IPS-15b (cell line): ENCODE data around the gene NRP2.

Experiments
- H3K27me3 ChIP-seq: one replicate; pipeline ENCODE4 v1.6.1; 2013; ENCODE audit warnings: low read length; ENCODE audit not compliant: control insufficient read depth, insufficient read depth
- H3K36me3 ChIP-seq: one replicate; pipeline ENCODE4 v1.6.1; 2013; ENCODE audit warnings: low read length; ENCODE audit not compliant: control insufficient read depth, insufficient read depth
- H3K4me1 ChIP-seq: one replicate; pipeline ENCODE4 v1.6.1; 2013; ENCODE audit warnings: mild to moderate bottlenecking, low read length; ENCODE audit not compliant: control insufficient read depth, insufficient read depth
- H3K4me3 ChIP-seq: one replicate; pipeline ENCODE4 v1.5.1; 2013; ENCODE audit warnings: low read depth, low read length
- H3K9ac ChIP-seq: one replicate; pipeline ENCODE4 v1.6.1; 2013; ENCODE audit warnings: low read depth, mild to moderate bottlenecking, low read length
- H3K9me3 ChIP-seq: one replicate; pipeline ENCODE4 v1.6.1; 2013; ENCODE audit warnings: mild to moderate bottlenecking, low read length; ENCODE audit not compliant: control insufficient read depth, insufficient read depth

NRP2 gene

DNA sequence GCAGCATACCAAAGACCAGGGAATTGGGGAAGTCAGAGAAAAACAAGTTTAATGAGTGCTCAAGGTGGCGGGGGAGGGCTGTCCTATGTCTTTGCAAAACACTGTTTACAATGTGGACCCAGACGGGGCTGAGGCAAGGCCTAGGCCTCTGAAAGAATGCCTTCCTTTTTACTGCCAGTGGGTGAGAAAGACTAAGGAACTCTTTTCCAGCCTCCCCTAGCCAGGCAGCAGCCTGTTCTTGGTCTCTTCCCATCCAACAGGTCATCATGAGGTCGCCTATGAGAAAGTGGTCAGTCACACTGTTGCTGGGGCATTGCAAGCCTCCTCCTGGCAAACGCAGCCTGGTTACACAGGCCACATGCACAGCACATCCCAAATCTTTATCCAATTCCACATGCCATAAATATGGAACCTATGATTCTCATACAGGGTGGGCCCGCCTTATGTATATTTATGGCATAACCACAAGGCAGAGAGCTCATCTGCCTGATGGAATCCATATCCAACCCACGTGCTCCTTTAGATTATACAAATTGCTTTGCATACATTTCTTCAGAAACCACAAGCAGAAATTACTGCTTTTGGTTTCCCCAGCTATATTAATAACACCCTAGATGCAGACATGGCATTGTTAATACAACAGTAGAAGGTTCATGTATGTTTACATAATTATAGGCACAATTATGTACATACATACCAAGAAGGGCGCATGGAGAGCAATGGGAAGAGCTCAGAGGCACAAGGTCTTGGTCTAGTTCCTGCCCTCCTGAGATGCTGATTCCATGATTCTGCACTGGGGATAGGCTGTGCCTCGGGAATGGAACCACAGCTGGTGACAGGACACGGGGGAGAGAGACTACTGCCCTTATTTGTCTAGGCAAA is 48.6 kb downstream of the NRP2 start:
- no peaks in the 10 kb centered on the region for H3K27me3 ChIP-seq
- H3K4me3 ChIP-seq: no peak overlapping the region
- H3K4me1 ChIP-seq: peaks cover 11% of the 10 kb centered on the region
- H3K9me3 ChIP-seq: no peaks in the 10 kb centered on the region
- peaks cover 6% of the 10 kb centered on the region for H3K36me3 ChIP-seq
- no peak overlapping the region for H3K9ac ChIP-seq

DNA sequence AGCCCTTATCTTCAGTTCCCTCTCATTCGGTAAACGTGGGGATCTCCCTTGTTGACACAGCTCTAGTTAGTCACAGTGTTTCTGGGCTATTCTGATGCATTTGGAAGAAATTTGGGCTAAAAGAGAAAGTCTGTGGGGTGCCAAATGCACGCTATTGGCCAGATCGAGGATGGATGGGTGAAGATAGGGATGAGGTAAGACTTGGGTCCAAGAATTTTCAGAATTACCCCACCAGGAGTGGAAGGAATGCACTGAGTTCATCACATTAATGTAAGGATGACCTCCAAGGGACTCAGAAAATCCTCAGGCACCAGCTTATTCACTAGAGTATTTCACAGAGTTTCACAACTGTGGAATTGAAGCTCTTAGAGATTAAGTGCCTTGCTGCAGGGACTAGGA is 49.3 kb downstream of the NRP2 start:
- Histone ChIP-seq H3K9me3 (no peaks in the 10 kb centered on the region), H3K4me1 (peaks cover 11% of the 10 kb centered on the region), H3K27me3 (no peaks in the 10 kb centered on the region), H3K4me3 (no peak overlapping the region), H3K36me3 (peaks cover 5% of the 10 kb centered on the region), H3K9ac (no peak overlapping the region)

DNA sequence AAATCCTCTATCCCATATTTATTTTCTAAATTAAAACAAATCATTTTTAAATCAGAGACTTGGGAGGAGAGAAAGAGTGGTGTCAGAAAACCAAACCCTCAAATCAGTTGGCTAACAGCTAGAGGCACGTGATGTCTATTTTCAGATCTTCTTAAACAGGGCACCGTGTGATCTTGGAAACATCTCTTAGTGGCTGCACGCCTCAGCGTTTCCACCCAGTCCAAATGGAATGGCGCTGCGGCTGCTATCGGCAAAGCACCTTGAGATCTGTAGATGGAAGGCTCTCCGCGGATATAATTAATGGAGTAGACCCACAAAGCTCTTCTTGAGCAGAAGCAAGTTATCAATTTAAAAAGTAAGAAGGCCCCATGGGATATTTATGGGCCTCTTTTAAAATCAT is 50.0 kb downstream of the NRP2 start:
- H3K4me1 ChIP-seq: peaks cover 11% of the 10 kb centered on the region
- no peaks in the 10 kb centered on the region for H3K9me3 ChIP-seq
- no peaks in the 10 kb centered on the region for H3K27me3 ChIP-seq
- H3K4me3 ChIP-seq: no peak overlapping the region
- H3K9ac ChIP-seq: no peak overlapping the region
- H3K36me3 ChIP-seq: peaks cover 3% of the 10 kb centered on the region

DNA sequence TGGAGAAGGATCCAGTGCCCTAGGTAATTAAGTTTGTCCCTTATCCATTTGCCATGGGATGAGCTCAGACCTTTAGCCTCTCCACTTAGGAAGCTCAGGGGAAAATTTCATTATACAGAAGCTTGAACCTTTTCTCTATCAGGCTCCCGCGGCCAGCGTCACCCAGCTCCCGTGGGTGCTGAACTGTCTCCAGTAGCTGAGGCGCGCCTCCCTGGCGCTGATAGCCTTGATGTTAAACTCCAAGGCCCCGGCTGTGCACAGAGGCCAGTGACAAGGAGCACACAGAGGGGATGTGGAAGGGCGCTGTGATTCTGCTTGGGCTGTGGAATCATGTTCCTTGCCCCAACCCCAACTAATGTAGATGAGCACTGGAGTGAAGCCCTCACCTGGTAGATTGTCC is 50.8 kb downstream of the NRP2 start:
- Histone ChIP-seq H3K9ac (no peak overlapping the region), H3K36me3 (peaks cover 3% of the 10 kb centered on the region), H3K9me3 (no peaks in the 10 kb centered on the region), H3K4me1 (peaks cover 12% of the 10 kb centered on the region), H3K27me3 (no peaks in the 10 kb centered on the region), H3K4me3 (no peak overlapping the region)

DNA sequence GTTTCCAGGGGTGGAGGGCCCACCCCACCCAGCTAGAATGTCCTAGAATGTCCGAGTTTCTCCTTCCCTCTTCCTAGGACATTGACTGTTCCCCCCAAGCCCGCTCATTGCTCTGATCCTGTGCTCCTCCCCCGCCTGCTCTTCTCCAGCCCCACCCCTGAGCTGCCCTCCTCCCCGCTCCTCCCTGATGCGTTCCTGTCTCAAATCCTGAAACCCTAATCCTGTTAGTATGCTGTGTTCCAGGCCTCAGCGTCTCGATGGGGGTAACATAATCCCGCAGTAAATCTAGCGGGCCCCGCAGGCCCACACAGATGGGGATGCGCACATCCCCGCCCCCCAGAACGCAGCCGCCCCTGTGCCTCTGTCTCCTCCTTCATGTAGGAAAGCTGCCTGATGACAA is 51.3 kb downstream of the NRP2 start:
- H3K27me3 ChIP-seq: no peaks in the 10 kb centered on the region
- no peak overlapping the region for H3K9ac ChIP-seq
- peaks cover 16% of the 10 kb centered on the region for H3K4me1 ChIP-seq
- H3K4me3 ChIP-seq: no peak overlapping the region
- no peaks in the 10 kb centered on the region for H3K9me3 ChIP-seq
- H3K36me3 ChIP-seq: peaks cover 3% of the 10 kb centered on the region

DNA sequence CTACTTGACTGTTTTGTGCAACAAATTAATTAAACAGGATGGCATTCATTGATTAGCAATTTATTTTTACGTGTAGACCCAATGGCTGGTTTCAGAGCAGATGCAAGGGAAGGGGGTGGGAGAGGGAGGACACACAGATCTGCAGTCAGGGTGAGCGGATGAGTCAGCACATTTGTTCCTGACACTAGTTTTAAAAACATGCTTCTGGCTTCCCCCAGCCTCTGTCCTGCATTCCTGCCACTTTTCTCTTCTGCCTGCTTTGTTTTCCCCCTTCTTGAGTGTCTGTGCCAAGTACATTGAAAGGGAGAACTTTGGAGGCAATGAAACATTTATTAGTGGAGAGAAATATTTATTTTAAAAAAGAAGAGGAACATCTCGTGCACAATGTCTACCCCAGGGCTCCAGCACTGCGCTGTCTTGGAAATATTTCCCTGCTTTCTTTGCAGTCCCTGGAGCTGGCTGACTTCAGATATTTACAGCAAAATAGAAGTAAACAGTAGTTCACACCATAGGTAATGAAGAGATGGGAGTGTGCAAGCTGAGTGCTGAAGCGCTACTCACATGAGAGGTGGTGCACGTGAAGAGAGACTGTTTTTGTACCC is 52.2 kb downstream of the NRP2 start:
- no peaks in the 10 kb centered on the region for H3K9me3 ChIP-seq
- H3K36me3 ChIP-seq: no peaks in the 10 kb centered on the region
- no peaks in the 10 kb centered on the region for H3K27me3 ChIP-seq
- H3K4me3 ChIP-seq: no peak overlapping the region
- peaks cover 16% of the 10 kb centered on the region for H3K4me1 ChIP-seq
- no peak overlapping the region for H3K9ac ChIP-seq

DNA sequence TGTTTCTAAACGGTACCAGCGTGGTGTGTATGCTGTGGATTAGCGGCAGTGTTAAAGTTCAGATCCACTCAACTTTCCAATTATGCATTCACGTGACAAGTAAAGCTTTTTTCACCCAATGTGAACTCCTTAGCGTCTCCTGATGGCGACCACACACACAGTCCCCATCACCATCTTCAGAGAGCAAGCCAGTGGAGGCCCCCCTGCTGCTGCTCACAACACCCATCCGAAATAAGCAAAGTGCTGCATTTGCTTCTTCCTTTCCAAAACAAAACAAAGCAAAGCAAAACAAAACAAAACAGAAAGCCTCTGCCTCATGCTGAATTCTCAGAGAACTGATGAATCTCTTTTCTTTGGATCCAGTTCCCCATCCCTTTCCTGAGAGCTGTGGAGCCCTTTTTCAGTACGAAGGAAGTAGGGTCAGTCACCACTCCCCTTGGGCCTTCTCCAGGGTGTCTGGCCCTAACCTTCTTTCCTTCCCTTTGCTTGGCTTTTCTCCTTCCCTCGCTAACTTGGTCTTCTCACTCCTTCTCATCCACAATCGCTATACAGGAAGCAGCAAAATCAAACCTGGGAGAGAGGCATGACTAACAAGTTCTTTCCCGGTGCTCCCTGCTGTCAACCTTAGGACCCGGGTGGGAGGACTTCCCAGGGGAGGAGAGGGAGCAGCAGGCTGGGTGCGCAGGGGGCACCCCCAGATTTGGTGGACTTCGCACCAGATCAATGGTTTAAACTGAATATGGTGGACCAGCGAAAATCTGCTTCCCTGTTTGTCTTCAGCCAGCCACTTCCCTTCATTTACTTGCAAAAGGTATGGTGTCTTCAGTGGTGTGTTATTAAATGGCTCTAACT is 56.0 kb downstream of the NRP2 start:
- H3K9me3 ChIP-seq: no peaks in the 10 kb centered on the region
- no peak overlapping the region for H3K4me3 ChIP-seq
- H3K36me3 ChIP-seq: peaks cover 3% of the 10 kb centered on the region
- peaks cover 7% of the 10 kb centered on the region for H3K4me1 ChIP-seq
- no peaks in the 10 kb centered on the region for H3K27me3 ChIP-seq
- no peak overlapping the region for H3K9ac ChIP-seq

DNA sequence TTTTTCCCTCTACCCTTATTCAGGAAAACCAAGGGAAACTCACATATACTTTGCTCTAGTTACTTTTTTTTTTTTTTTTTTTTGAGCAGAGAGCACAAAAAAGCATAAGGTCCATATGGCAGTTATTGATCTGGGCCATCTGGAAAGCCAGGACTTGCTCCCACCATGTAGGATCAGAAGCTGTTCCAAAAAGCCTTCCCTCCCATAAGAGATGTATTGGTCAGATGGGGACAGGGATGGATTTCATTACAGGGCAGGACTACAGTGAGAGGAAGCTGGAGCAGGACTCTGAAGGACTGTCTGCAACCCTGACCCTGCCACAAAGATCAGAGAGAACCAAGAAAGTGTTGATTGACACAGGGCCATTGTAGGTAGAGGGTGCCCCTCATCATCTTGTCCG is 57.3 kb downstream of the NRP2 start:
- Histone ChIP-seq H3K9me3 (no peaks in the 10 kb centered on the region), H3K36me3 (peaks cover 3% of the 10 kb centered on the region), H3K4me1 (peaks cover 5% of the 10 kb centered on the region), H3K27me3 (no peaks in the 10 kb centered on the region), H3K9ac (no peak overlapping the region), H3K4me3 (no peak overlapping the region)

DNA sequence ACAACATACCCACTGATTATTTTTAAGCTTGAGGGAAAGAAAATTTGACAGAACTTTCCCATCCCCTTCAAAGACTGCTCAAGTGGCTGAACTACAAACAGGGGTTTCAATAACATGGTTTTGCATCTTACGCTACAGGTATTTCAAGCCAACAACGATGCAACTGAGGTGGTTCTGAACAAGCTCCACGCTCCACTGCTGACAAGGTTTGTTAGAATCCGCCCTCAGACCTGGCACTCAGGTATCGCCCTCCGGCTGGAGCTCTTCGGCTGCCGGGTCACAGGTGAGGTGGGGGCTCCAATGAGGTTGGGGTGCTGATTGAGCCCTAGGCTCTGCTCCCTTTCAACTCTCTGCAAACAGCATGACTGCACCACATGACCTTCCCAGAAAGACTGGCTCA is 58.1 kb downstream of the NRP2 start:
- H3K4me3 ChIP-seq: no peak overlapping the region
- no peak overlapping the region for H3K9ac ChIP-seq
- peaks cover 5% of the 10 kb centered on the region for H3K4me1 ChIP-seq
- no peaks in the 10 kb centered on the region for H3K27me3 ChIP-seq
- H3K36me3 ChIP-seq: peaks cover 3% of the 10 kb centered on the region
- no peaks in the 10 kb centered on the region for H3K9me3 ChIP-seq

DNA sequence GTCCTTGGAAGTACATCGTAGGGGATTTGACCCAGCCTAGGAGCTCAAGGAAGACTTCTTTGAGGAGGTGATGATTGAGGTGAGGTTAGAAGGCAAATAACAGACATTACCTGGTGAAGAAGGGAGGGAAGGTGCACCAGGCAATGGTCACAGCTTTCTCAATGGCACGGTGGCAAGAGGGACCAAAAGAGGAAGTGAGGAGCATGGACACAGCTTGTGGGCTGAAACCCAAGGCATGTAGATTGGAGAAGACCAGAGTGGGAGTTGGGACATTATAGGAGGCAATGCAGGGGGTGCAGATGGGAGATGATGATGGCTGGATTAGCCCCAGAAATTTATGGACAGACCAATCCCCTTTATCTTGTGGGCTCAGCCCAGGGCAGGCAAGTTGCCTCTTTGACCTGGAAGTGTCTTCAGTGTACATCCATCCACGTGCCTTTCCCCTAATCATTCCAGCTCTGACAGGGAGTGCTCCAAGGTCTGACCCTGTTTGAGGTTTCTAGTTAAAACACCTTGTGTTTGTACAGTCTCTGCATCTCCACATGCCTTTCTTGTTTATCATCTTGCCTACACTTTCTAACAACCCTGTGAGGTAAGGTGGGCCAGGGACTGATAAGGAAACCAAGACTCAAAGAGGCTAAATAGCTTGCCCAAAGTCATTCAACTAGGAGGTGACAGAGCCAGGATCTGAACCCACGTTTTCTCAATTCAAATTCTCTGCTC is 59.1 kb downstream of the NRP2 start:
- H3K36me3 ChIP-seq: peaks cover 3% of the 10 kb centered on the region
- H3K4me3 ChIP-seq: no peak overlapping the region
- no peaks in the 10 kb centered on the region for H3K9me3 ChIP-seq
- H3K9ac ChIP-seq: no peak overlapping the region
- peaks cover 5% of the 10 kb centered on the region for H3K4me1 ChIP-seq
- H3K27me3 ChIP-seq: no peaks in the 10 kb centered on the region

DNA sequence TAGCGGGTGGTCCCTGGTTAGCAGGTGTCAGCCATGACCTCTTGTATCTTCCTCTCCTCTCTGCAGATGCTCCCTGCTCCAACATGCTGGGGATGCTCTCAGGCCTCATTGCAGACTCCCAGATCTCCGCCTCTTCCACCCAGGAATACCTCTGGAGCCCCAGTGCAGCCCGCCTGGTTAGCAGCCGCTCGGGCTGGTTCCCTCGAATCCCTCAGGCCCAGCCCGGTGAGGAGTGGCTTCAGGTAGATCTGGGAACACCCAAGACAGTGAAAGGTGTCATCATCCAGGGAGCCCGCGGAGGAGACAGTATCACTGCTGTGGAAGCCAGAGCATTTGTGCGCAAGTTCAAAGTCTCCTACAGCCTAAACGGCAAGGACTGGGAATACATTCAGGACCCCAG is 60.8 kb downstream of the NRP2 start:
- Histone ChIP-seq H3K27me3 (no peaks in the 10 kb centered on the region), H3K9ac (no peak overlapping the region), H3K36me3 (peaks cover 3% of the 10 kb centered on the region), H3K9me3 (no peaks in the 10 kb centered on the region), H3K4me1 (peaks cover 7% of the 10 kb centered on the region), H3K4me3 (no peak overlapping the region)
